HG03066 (cell line): ENCODE data around the gene B3GALNT1.
A peak's percentile ranks its signal among the peaks of the same experiment; 100 is the strongest.
"Not testable (repeated sequence)": the region's sequence is repeated elsewhere in the genome, so short reads cannot be mapped to it uniquely, and the experiment has no call there.

Experiments used
- ATAC-seq: cut with Tn5 transposase; IDR thresholded peaks from one replicate; pipeline ENCODE4 v1.9.1; 2021; ENCODE audit warnings: low read depth; ENCODE audit not compliant: unreplicated experiment

Gene B3GALNT1

GRCh38 chr3:161081633-161082032, 23.5 kb downstream of the B3GALNT1 start:
- no peak for ATAC-seq

- ATAC-seq = no peak
These were observed 32.0 kb downstream of the B3GALNT1 start for GRCh38 chr3:161073181-161073580.

GRCh38 chr3:161072751-161073150, 32.4 kb downstream of the B3GALNT1 start:
- no peak for ATAC-seq

- no peak for ATAC-seq
These were observed 32.9 kb downstream of the B3GALNT1 start for GRCh38 chr3:161072211-161072621.

GRCh38 chr3:161070980-161071663, 34.0 kb downstream of the B3GALNT1 start:
- ATAC-seq = no peak

GRCh38 chr3:161070252-161070930, 34.8 kb downstream of the B3GALNT1 start:
- no peak for ATAC-seq

GRCh38 chr3:161069511-161070251, 35.5 kb downstream of the B3GALNT1 start:
- peak; percentile 94 for ATAC-seq

GRCh38 chr3:161067335-161067734, 37.8 kb downstream of the B3GALNT1 start:
- ATAC-seq = no peak

GRCh38 chr3:161066930-161067329, 38.2 kb downstream of the B3GALNT1 start:
- ATAC-seq = no peak

GRCh38 chr3:161064413-161064812, 40.7 kb downstream of the B3GALNT1 start:
- ATAC-seq = no peak

GRCh38 chr3:161054860-161055604, 50.1 kb downstream of the B3GALNT1 start:
- no peak for ATAC-seq

GRCh38 chr3:161051856-161052255, 53.3 kb downstream of the B3GALNT1 start:
- no peak for ATAC-seq

- no peak for ATAC-seq
These were observed 54.2 kb downstream of the B3GALNT1 start for GRCh38 chr3:161050935-161051334.

GRCh38 chr3:161049683-161050248, 55.4 kb downstream of the B3GALNT1 start:
- no peak for ATAC-seq

GRCh38 chr3:161043336-161044035, 61.7 kb downstream of the B3GALNT1 start:
- no peak for ATAC-seq

- no peak for ATAC-seq
These were observed 63.1 kb downstream of the B3GALNT1 start for GRCh38 chr3:161042023-161042501.

GRCh38 chr3:161038725-161039124, 66.4 kb downstream of the B3GALNT1 start:
- ATAC-seq = no peak

- ATAC-seq = no peak
These were observed 69.4 kb downstream of the B3GALNT1 start for GRCh38 chr3:161035711-161036110.

GRCh38 chr3:161034913-161035550, 70.1 kb downstream of the B3GALNT1 start:
- ATAC-seq = not testable (repeated sequence)
